ENCODE data around the gene CDK11A.

CDK11A gene

GRCh38 chr1:1760345-1760650 lies 36.1 kb upstream of the CDK11A start:
- H3K36me3 ChIP-seq (ENCODE audit: control insufficient read depth, insufficient read depth, low read length), result peaks cover 92% of the 10 kb centered on the region
- no peak overlapping the region for H3K4me3 ChIP-seq (ENCODE audit: low read depth, low read length)
- no peak overlapping the region for H3K9ac ChIP-seq (ENCODE audit: low read depth, low read length)
- H3K27me3 ChIP-seq (ENCODE audit: control insufficient read depth, insufficient read depth, low read length), result no peaks in the 10 kb centered on the region
- H3K27ac ChIP-seq (ENCODE audit: low read depth, low read length), result no peak overlapping the region
- H3K9me3 ChIP-seq (ENCODE audit: control insufficient read depth, insufficient read depth, low read length), result no peaks in the 10 kb centered on the region
- H3K4me1 ChIP-seq (ENCODE audit: control insufficient read depth, insufficient read depth, low read length), result no peaks in the 10 kb centered on the region

- peaks cover 91% of the 10 kb centered on the region for H3K36me3 ChIP-seq (ENCODE audit: control insufficient read depth, insufficient read depth, low read length)
- no peaks in the 10 kb centered on the region for H3K4me1 ChIP-seq (ENCODE audit: control insufficient read depth, insufficient read depth, low read length)
- no peak overlapping the region for H3K9ac ChIP-seq (ENCODE audit: low read depth, low read length)
- H3K9me3 ChIP-seq (ENCODE audit: control insufficient read depth, insufficient read depth, low read length), result no peaks in the 10 kb centered on the region
- H3K27ac ChIP-seq (ENCODE audit: low read depth, low read length), result no peak overlapping the region
- no peak overlapping the region for H3K4me3 ChIP-seq (ENCODE audit: low read depth, low read length)
- no peaks in the 10 kb centered on the region for H3K27me3 ChIP-seq (ENCODE audit: control insufficient read depth, insufficient read depth, low read length)
Measured at GRCh38 chr1:1759456-1760344, 35.5 kb upstream of the CDK11A start.

DNA sequence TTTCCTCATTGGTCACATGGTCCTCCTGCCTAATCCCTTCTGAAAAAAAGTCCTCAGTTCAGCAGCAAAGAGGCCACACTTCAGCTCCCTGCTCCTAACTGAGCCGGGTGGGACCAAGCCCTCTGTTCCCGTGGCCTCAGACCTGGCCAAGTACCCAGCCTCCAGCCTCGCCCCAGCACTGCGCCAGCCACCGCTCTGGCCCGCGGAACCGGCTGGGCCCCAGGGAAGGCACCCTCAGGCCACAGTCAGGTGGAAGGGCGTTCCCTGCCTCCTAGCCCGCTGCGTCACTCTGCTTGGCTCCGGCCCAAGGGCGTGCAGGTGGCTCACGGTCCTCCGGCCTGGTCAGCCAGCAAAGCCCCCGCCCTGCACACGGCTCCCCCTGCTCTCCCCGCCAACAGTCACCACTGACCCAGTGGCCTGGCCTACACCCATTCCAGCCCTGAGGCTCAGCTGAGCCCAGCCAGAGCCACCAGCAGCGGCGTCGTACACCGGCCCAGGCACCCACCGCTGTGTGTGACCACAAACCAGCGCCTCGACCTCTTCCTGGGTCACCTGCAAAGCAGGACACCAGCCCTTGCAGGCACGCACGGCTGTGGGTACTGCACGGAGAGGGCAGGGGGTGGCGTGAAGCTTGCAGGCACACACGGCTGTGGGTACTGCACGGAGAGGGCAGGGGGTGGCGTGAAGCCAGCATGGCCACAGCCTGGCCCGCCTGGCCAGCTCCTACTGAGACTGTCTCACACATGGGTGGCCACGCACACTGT lies 34.7 kb upstream of the CDK11A start:
- Histone ChIP-seq H3K27ac (ENCODE audit: low read depth, low read length) (no peak overlapping the region), H3K4me1 (ENCODE audit: control insufficient read depth, insufficient read depth, low read length) (no peaks in the 10 kb centered on the region), H3K9ac (ENCODE audit: low read depth, low read length) (no peak overlapping the region), H3K4me3 (ENCODE audit: low read depth, low read length) (no peak overlapping the region), H3K9me3 (ENCODE audit: control insufficient read depth, insufficient read depth, low read length) (no peaks in the 10 kb centered on the region), H3K36me3 (ENCODE audit: control insufficient read depth, insufficient read depth, low read length) (peaks cover 93% of the 10 kb centered on the region), H3K27me3 (ENCODE audit: control insufficient read depth, insufficient read depth, low read length) (no peaks in the 10 kb centered on the region)

GRCh38 chr1:1758059-1758621 lies 34.0 kb upstream of the CDK11A start:
- Histone ChIP-seq H3K36me3 (ENCODE audit: control insufficient read depth, insufficient read depth, low read length) (peaks cover 96% of the 10 kb centered on the region), H3K4me3 (ENCODE audit: low read depth, low read length) (no peak overlapping the region), H3K27ac (ENCODE audit: low read depth, low read length) (no peak overlapping the region), H3K27me3 (ENCODE audit: control insufficient read depth, insufficient read depth, low read length) (no peaks in the 10 kb centered on the region), H3K4me1 (ENCODE audit: control insufficient read depth, insufficient read depth, low read length) (no peaks in the 10 kb centered on the region), H3K9ac (ENCODE audit: low read depth, low read length) (no peak overlapping the region), H3K9me3 (ENCODE audit: control insufficient read depth, insufficient read depth, low read length) (no peaks in the 10 kb centered on the region)

DNA sequence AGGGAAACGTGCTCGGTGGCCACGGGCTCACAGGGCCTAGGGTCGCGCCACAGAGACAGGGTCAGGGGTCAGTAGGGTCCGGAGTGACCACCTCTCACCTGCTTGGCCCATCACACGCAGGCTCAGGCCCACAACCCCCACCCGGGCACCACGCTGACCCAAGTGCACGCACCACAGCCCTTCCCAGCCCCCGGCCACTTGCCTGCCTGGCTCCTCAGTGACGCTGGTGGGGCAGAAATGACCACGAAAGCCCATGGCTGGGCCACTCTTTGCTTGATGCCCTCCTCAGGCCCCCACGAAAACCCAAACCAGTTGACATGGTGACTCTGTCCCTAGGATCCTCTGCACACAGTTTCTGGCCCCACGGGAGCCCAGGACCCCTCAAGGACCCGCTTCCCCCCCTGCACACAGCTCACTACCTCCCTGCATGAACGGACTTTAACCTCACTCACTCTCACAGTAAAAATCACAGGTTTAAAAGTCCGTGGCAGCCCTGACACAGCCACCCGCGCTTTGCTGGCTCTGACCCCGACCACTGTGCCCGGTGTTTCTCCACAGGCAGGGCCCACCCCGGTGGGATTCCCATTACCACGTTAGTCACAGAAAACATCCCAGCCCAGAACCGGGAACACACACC lies 33.4 kb upstream of the CDK11A start:
- no peak overlapping the region for H3K4me3 ChIP-seq (ENCODE audit: low read depth, low read length)
- H3K36me3 ChIP-seq (ENCODE audit: control insufficient read depth, insufficient read depth, low read length), result peaks cover 97% of the 10 kb centered on the region
- H3K27ac ChIP-seq (ENCODE audit: low read depth, low read length), result no peak overlapping the region
- H3K27me3 ChIP-seq (ENCODE audit: control insufficient read depth, insufficient read depth, low read length), result no peaks in the 10 kb centered on the region
- no peak overlapping the region for H3K9ac ChIP-seq (ENCODE audit: low read depth, low read length)
- H3K9me3 ChIP-seq (ENCODE audit: control insufficient read depth, insufficient read depth, low read length), result no peaks in the 10 kb centered on the region
- no peaks in the 10 kb centered on the region for H3K4me1 ChIP-seq (ENCODE audit: control insufficient read depth, insufficient read depth, low read length)

DNA sequence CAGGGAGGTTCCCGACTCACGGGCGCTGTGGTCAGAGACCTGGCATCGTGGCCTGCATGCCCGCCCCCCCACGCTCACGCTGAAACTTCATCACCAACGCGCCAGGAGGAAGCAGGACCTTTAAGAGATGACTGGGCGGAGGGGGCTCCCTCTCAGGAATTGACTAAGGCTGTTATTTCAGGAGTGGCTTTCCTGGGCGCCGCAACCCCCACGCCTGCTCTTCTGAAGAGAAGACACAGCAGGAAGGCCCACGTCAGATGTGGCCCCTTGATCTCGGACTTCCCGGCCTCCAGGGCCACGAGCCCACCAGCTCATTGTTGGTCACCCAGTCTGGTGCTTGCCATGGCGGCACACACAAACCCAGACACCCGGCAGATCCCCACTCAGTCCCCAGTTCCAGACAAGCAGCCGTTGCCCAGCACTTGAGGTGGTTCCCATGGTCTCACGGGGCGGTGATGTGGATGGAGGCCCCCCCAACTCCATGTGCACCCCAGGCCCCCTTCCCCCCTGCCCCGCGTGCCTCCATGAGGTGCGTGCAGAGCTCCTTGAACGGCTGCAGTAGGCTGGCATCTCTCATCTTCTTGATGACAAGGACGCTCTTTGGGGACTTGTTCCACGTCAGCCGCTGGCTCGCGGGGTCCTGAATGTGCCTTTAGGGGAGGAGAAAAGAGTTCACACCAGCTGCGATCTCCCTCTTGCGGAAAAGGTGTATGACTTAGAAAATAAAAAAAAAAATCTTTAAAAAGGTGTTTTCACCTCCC lies 32.7 kb upstream of the CDK11A start:
- Histone ChIP-seq H3K27ac (ENCODE audit: low read depth, low read length) (no peak overlapping the region), H3K9ac (ENCODE audit: low read depth, low read length) (no peak overlapping the region), H3K4me3 (ENCODE audit: low read depth, low read length) (no peak overlapping the region), H3K36me3 (ENCODE audit: control insufficient read depth, insufficient read depth, low read length) (peaks cover 96% of the 10 kb centered on the region), H3K4me1 (ENCODE audit: control insufficient read depth, insufficient read depth, low read length) (no peaks in the 10 kb centered on the region), H3K27me3 (ENCODE audit: control insufficient read depth, insufficient read depth, low read length) (no peaks in the 10 kb centered on the region), H3K9me3 (ENCODE audit: control insufficient read depth, insufficient read depth, low read length) (no peaks in the 10 kb centered on the region)

GRCh38 chr1:1755852-1756251 lies 31.7 kb upstream of the CDK11A start:
- Histone ChIP-seq H3K4me1 (ENCODE audit: control insufficient read depth, insufficient read depth, low read length) (no peaks in the 10 kb centered on the region), H3K36me3 (ENCODE audit: control insufficient read depth, insufficient read depth, low read length) (peaks cover 86% of the 10 kb centered on the region), H3K9ac (ENCODE audit: low read depth, low read length) (no peak overlapping the region), H3K27me3 (ENCODE audit: control insufficient read depth, insufficient read depth, low read length) (no peaks in the 10 kb centered on the region), H3K9me3 (ENCODE audit: control insufficient read depth, insufficient read depth, low read length) (no peaks in the 10 kb centered on the region), H3K27ac (ENCODE audit: low read depth, low read length) (no peak overlapping the region), H3K4me3 (ENCODE audit: low read depth, low read length) (no peak overlapping the region)

- Histone ChIP-seq H3K27me3 (ENCODE audit: control insufficient read depth, insufficient read depth, low read length) (no peaks in the 10 kb centered on the region), H3K27ac (ENCODE audit: low read depth, low read length) (no peak overlapping the region), H3K4me1 (ENCODE audit: control insufficient read depth, insufficient read depth, low read length) (no peaks in the 10 kb centered on the region), H3K4me3 (ENCODE audit: low read depth, low read length) (no peak overlapping the region), H3K9me3 (ENCODE audit: control insufficient read depth, insufficient read depth, low read length) (no peaks in the 10 kb centered on the region), H3K36me3 (ENCODE audit: control insufficient read depth, insufficient read depth, low read length) (peaks cover 81% of the 10 kb centered on the region), H3K9ac (ENCODE audit: low read depth, low read length) (no peak overlapping the region)
Measured at GRCh38 chr1:1755426-1755825, 31.3 kb upstream of the CDK11A start.

DNA sequence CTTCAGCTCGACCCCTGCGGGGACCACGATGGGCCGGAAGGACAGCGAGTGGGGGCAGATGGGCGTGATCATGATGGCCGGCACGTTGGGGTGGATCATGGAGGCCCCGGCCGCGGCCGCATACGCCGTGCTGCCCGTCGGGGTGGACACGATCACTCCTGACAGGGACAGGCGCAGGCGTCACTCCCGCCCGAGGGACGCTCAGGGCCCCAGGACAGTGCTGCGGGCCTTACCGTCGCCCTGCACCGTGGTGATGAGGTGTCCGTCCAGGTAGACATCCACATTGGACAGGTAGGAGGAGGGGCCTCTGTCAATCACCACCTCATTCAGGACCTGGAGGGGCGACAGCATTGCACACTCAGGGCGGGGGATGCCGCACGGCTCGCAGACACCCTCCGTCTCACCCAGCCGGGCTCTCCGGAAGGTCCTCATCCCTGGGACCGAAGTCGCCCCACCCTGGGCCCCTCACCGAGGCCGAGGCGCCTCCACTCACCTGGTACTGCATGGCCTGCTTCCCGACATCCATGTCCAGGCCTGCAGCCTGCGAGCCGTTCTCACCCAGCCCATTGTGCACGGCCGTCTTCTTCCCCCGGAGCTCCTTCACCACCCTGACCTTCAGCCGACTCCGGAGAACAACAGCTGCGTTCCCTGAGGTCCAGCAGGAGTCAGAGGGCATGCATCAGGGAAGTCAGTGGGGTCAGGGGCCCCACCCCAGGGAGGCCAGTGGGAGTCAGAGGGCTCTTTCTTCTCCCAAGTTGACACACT lies 30.1 kb upstream of the CDK11A start:
- Histone ChIP-seq H3K9me3 (ENCODE audit: control insufficient read depth, insufficient read depth, low read length) (no peaks in the 10 kb centered on the region), H3K4me1 (ENCODE audit: control insufficient read depth, insufficient read depth, low read length) (no peaks in the 10 kb centered on the region), H3K9ac (ENCODE audit: low read depth, low read length) (no peak overlapping the region), H3K4me3 (ENCODE audit: low read depth, low read length) (no peak overlapping the region), H3K36me3 (ENCODE audit: control insufficient read depth, insufficient read depth, low read length) (peaks cover 70% of the 10 kb centered on the region), H3K27me3 (ENCODE audit: control insufficient read depth, insufficient read depth, low read length) (no peaks in the 10 kb centered on the region), H3K27ac (ENCODE audit: low read depth, low read length) (no peak overlapping the region)

DNA sequence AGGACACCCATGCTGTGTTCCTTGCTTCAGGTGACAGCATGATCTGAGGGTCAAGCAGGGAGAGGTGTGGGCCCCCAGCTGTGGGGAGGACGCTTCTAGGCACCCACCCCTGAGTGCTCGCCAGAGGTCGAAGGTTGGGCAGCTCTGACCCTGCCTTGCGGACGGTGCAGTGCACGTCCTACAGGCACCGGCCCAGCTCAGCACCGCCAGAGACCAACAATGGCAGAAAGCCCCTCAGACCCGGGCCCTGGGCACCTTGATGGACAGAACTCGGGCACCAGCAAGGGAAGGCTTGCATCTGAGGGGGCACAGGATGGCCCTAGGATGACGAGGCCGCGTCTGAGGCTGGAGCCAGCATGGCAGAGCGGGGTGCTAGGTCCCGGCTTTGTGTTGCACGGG lies 29.4 kb upstream of the CDK11A start:
- H3K27ac ChIP-seq (ENCODE audit: low read depth, low read length), result no peak overlapping the region
- H3K27me3 ChIP-seq (ENCODE audit: control insufficient read depth, insufficient read depth, low read length), result no peaks in the 10 kb centered on the region
- H3K4me3 ChIP-seq (ENCODE audit: low read depth, low read length), result no peak overlapping the region
- H3K4me1 ChIP-seq (ENCODE audit: control insufficient read depth, insufficient read depth, low read length), result no peaks in the 10 kb centered on the region
- no peak overlapping the region for H3K9ac ChIP-seq (ENCODE audit: low read depth, low read length)
- H3K36me3 ChIP-seq (ENCODE audit: control insufficient read depth, insufficient read depth, low read length), result peaks cover 63% of the 10 kb centered on the region
- H3K9me3 ChIP-seq (ENCODE audit: control insufficient read depth, insufficient read depth, low read length), result no peaks in the 10 kb centered on the region
